ENCODE measurements around the gene RAMP3.

The RAMP3 gene

DNA sequence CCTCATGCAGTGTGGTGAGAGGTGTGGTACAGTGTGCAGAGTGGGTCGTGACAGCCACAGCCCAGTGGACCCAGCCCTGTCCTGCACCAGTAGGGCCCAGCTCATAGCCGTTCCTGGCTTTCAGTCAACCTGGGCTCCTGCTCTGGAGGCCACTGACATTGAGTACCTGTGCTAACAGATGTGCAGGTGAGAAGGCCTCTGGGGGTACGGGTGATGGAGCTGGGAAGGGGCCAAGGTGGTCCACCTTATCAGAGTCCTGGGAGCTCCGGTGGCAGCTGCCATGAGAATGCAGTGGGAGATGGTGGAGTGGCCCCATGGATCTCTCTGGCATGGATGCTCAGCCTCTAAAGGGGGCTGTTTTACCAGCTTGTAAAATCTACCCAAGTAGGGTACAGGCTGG, 40.0 kb upstream of the RAMP3 start:
- DNase-seq (ENCODE audit: extremely low read depth, low read depth), result no peak
- no peak for TF ChIP-seq CTCF (IDR thresholded peaks at IDR 0.05; ENCODE audit: low read depth, low read length)

GRCh38 chr7:45118292-45118691, 39.3 kb upstream of the RAMP3 start:
- DNase-seq (ENCODE audit: extremely low read depth, low read depth), result no peak
- TF ChIP-seq CTCF (IDR thresholded peaks at IDR 0.05; ENCODE audit: low read depth, low read length), result no peak

GRCh38 chr7:45118889-45119331, 38.7 kb upstream of the RAMP3 start:
- no peak for TF ChIP-seq CTCF (IDR thresholded peaks at IDR 0.05; ENCODE audit: low read depth, low read length)

DNA sequence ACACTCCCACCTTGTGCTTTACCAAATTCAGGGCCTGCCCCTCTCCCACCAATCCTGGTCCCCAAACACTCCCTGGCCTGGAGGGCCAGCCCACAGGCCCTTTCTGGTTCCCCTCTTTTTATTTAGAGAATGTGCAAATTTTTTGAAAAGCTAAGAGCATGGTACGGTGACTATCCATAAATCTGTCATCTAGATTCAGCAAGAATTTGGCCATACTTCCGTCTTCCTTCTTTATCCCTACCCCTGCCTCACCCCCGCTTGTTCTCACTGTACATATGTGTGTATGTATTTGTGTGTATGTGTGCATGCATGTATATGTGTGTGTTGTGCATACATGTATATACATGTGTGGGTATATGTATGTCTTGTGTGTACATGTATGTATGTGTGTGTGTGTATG, 38.0 kb upstream of the RAMP3 start:
- TF ChIP-seq CTCF (IDR thresholded peaks at IDR 0.05; ENCODE audit: low read depth, low read length), result no peak
- DNase-seq (ENCODE audit: extremely low read depth, low read depth), result no peak

More at GRCh38 chr7:45118889-45119331, 38.7 kb upstream of the RAMP3 start:
- DNase-seq (ENCODE audit: extremely low read depth, low read depth), result no peak

- no peak for DNase-seq (ENCODE audit: extremely low read depth, low read depth)
Measured at GRCh38 chr7:45122975-45123860, 34.4 kb upstream of the RAMP3 start.

GRCh38 chr7:45123913-45124710, 33.5 kb upstream of the RAMP3 start:
- TF ChIP-seq CTCF (IDR thresholded peaks at IDR 0.05; ENCODE audit: low read depth, low read length), result no peak
- DNase-seq (ENCODE audit: extremely low read depth, low read depth), result no peak

More at GRCh38 chr7:45122975-45123860, 34.4 kb upstream of the RAMP3 start:
- no peak for TF ChIP-seq CTCF (IDR thresholded peaks at IDR 0.05; ENCODE audit: low read depth, low read length)
